NCI-H82 treated with DMSO at 0.1 percent for 48 hours (cell line): ENCODE results near the gene CIROP.

Experiments used
- DNase-seq: peaks from one replicate; lab custom pipeline; 2025; ENCODE audit not compliant: unreplicated experiment; lab: John Stamatoyannopoulos, UW

Gene CIROP

GRCh38 chr14:23070262-23071129 is 34.3 kb downstream of the CIROP start:
- DNase-seq, result no peak

- DNase-seq, result no peak
Observed at GRCh38 chr14:23069413-23069806, 35.4 kb downstream of the CIROP start.

GRCh38 chr14:23068789-23069412 is 35.9 kb downstream of the CIROP start:
- no peak for DNase-seq

- no peak for DNase-seq
Observed at GRCh38 chr14:23067847-23068788, 36.7 kb downstream of the CIROP start.

GRCh38 chr14:23066855-23067744 is 37.7 kb downstream of the CIROP start:
- DNase-seq, result no peak

- DNase-seq, result no peak
Observed at GRCh38 chr14:23066368-23066767, 38.4 kb downstream of the CIROP start.

GRCh38 chr14:23063601-23064000 is 41.2 kb downstream of the CIROP start:
- DNase-seq, result no peak

- no peak for DNase-seq
Observed at GRCh38 chr14:23062002-23062401, 42.8 kb downstream of the CIROP start.

GRCh38 chr14:23060536-23061260 is 44.1 kb downstream of the CIROP start:
- DNase-seq, result no peak

GRCh38 chr14:23058654-23059504 is 45.9 kb downstream of the CIROP start:
- DNase-seq, result no peak

GRCh38 chr14:23057757-23058653 is 46.8 kb downstream of the CIROP start:
- no peak for DNase-seq

- no peak for DNase-seq
Observed at GRCh38 chr14:23056956-23057756, 47.6 kb downstream of the CIROP start, which contains the start of gene CDH24. TSS of gene CDH24 (minus strand) at chr14:23057520. CDS start at chr14:23055733, 1,787 bp downstream.

GRCh38 chr14:23056145-23056955 is 48.4 kb downstream of the CIROP start:
- DNase-seq, result no peak

- no peak for DNase-seq
Observed at GRCh38 chr14:23055621-23056144, 49.1 kb downstream of the CIROP start.

GRCh38 chr14:23055147-23055550 is 49.6 kb downstream of the CIROP start:
- no peak for DNase-seq
